Measurements from ENCODE around the gene DCP1A.

DCP1A gene

GRCh38 chr3:53259427-53260259 lies 87.7 kb downstream of the DCP1A start:
- H3K4me3 ChIP-seq (ENCODE audit: low read length), result no peak overlapping the region
- DNase-seq (ENCODE audit: low read depth), result no peak
- TF ChIP-seq CTCF (IDR thresholded peaks at IDR 0.05; ENCODE audit: insufficient read depth, low read depth, low read length, missing control alignments), result no peak

GRCh38 chr3:53258600-53259426 lies 88.5 kb downstream of the DCP1A start:
- TF ChIP-seq CTCF (IDR thresholded peaks at IDR 0.05; ENCODE audit: insufficient read depth, low read depth, low read length, missing control alignments), result no peak
- H3K4me3 ChIP-seq (ENCODE audit: low read length), result no peak overlapping the region
- DNase-seq (ENCODE audit: low read depth), result no peak

- no peak overlapping the region for H3K4me3 ChIP-seq (ENCODE audit: low read length)
- DNase-seq (ENCODE audit: low read depth), result no peak
- TF ChIP-seq CTCF (IDR thresholded peaks at IDR 0.05; ENCODE audit: insufficient read depth, low read depth, low read length, missing control alignments), result no peak
These were observed 89.9 kb downstream of the DCP1A start for GRCh38 chr3:53257465-53257864.

GRCh38 chr3:53256704-53257055 lies 90.7 kb downstream of the DCP1A start:
- no peak overlapping the region for H3K4me3 ChIP-seq (ENCODE audit: low read length)
- no peak for TF ChIP-seq CTCF (IDR thresholded peaks at IDR 0.05; ENCODE audit: insufficient read depth, low read depth, low read length, missing control alignments)
- DNase-seq (ENCODE audit: low read depth), result no peak

- peak; percentile 91 for DNase-seq (ENCODE audit: low read depth)
- peak within 1 kb of the TSS; percentile 82 for H3K4me3 ChIP-seq (ENCODE audit: low read length)
- TF ChIP-seq CTCF (IDR thresholded peaks at IDR 0.05; ENCODE audit: insufficient read depth, low read depth, low read length, missing control alignments), result no peak
These were observed 91.3 kb downstream of the DCP1A start, which contains the start of gene TKT for GRCh38 chr3:53255775-53256703. TKT (minus strand) TSS chr3:53256022; CDS start chr3:53255942, 80 bp downstream.

- H3K4me3 ChIP-seq (ENCODE audit: low read length), result peak overlapping the region; percentile 82
- no peak for DNase-seq (ENCODE audit: low read depth)
- no peak for TF ChIP-seq CTCF (IDR thresholded peaks at IDR 0.05; ENCODE audit: insufficient read depth, low read depth, low read length, missing control alignments)
These were observed 91.9 kb downstream of the DCP1A start for GRCh38 chr3:53255423-53255774.
